Thoracic aorta (tissue), 2 donors: ENCODE results near the gene ST8SIA2. TPM values are rescaled to one million over a fixed set of nuclear protein-coding genes. Genes with fewer than 3 reads are reported as not detected.

Source experiments
- ATAC-seq: fragments of 150-250 bp; one replicate; pipeline ENCODE4 v1.8.0; 2017; ENCODE audit warnings: low read depth; ENCODE audit not compliant: insufficient number of reproducible peaks, low FRiP score
- DNase-seq: peaks from one replicate; pipeline ENCODE4 v3.0.0-alpha.2; 2020; ENCODE audit warnings: low spot score
- H3K27ac ChIP-seq, 2 donors: fragments of 200-600 bp; sonication (generic); 1 replicate in 1 of 2; 2 replicates in 1 of 2; pipeline ENCODE4 v1.5.1; 2016; ENCODE audit warnings: mild to moderate bottlenecking in 2 of 2, moderate library complexity in 2 of 2
- H3K27me3 ChIP-seq: fragments of 200-600 bp; sonication (generic); replicated peaks from 2 replicates; pipeline ENCODE4 v1.6.0; 2016; ENCODE audit warnings: mild to moderate bottlenecking; ENCODE audit not compliant: insufficient read depth
- H3K36me3 ChIP-seq: fragments of 200-600 bp; sonication (generic); one replicate; pipeline ENCODE4 v1.5.1; 2016
- H3K4me1 ChIP-seq, 2 donors: fragments of 200-600 bp; sonication (generic); 1 replicate in 1 of 2; 2 replicates in 1 of 2; pipeline versions ENCODE4 v1.5.1 to v1.6.0; 2016; ENCODE audit warnings: low read depth in 2 of 2, mild to moderate bottlenecking in 1 of 2; ENCODE audit not compliant: control insufficient read depth in 1 of 2
- H3K4me3 ChIP-seq: fragments of 200-600 bp; sonication (generic); 2 replicates; pipeline ENCODE4 v1.5.1; 2016; ENCODE audit warnings: mild to moderate bottlenecking
- H3K9me3 ChIP-seq: fragments of 200-600 bp; sonication (generic); 2 replicates; pipeline ENCODE4 v1.5.1; 2016
- CTCF ChIP-seq: fragments of 200-600 bp; sonication (generic); IDR thresholded peaks from one replicate; pipeline ENCODE4 v1.5.1; 2019; ENCODE audit warnings: antibody characterized with exemption
- total RNA-seq, 2 donors: library from RNA; depleted of rRNA; stranded (reverse); fragments of >200 nt; gene quantifications; one replicate each; pipeline versions ENCODE4 v1.1.0 to v1.2.3, GENCODE V29; 2016

Gene ST8SIA2
- total RNA-seq, 2 donors from 2014 or later: not detected

DNA sequence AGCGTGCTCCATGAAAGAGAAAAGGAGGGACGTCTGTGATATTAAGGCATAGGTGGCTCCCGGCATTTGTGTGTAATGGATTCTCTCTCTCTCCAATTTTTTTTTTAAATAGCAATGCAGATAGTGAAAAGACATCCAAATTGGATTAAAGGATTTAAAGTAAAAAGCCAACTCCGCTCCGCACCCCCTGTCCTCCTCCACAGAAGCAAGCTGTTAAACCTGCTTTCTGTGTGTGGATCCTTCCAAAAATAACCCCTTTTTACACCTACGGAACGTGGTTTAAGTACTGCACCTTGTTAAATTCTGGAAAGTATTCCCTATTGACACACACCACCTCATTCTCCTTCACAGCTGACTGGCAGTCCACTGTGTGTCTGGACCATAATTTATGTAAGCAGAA lies 61.6 kb downstream of the ST8SIA2 start:
- H3K4me1 ChIP-seq: no peaks in the 10 kb centered on the region
- no peak for ATAC-seq
- TF ChIP-seq CTCF: no peak

DNA sequence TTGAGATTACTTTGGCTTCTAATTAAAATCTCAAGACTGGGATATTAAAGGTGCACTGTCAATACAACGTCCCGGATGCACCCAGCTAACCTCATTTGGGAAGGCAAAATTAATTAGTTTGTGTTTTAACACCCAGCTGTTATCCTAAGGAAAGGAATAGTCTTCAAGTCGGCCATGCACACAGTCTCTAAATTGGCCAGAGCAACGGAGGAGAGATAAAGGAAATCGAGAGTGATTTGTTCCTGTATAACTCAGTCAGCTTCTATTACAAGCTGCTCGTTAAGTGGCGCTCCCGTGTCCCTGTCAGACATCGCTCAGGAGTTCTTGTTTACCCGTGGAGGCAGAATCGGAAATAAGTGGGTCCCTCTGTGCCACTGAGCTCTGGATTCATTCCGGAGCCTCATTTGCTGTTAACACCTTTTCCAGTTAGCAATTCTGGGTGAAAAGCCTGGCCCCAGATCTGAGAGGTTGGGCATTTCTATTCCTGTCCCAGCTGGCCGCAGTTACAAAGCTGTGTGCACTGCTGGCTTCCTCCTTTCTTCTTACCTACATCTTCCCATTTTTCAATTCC lies 63.9 kb downstream of the ST8SIA2 start:
- Histone ChIP-seq H3K9me3 (no peaks in the 10 kb centered on the region), H3K27ac (no peak overlapping the region), H3K36me3 (no peaks in the 10 kb centered on the region), H3K4me1 (no peaks in the 10 kb centered on the region), H3K27me3 (no peaks in the 10 kb centered on the region), H3K4me3 (no peak overlapping the region)
- DNase-seq (no peak), ATAC-seq (no peak)
- TF ChIP-seq CTCF: no peak

More for the DNA sequence above, 61.6 kb downstream of the ST8SIA2 start:
- no peaks in the 10 kb centered on the region for H3K27me3 ChIP-seq
- H3K27ac ChIP-seq: no peak overlapping the region
- no peak for DNase-seq
- no peak overlapping the region for H3K4me3 ChIP-seq
- H3K36me3 ChIP-seq: no peaks in the 10 kb centered on the region
- no peaks in the 10 kb centered on the region for H3K9me3 ChIP-seq

- Histone ChIP-seq H3K4me1 (no peaks in the 10 kb centered on the region), H3K4me3 (no peak overlapping the region), H3K36me3 (no peaks in the 10 kb centered on the region), H3K9me3 (no peaks in the 10 kb centered on the region), H3K27me3 (no peaks in the 10 kb centered on the region), H3K27ac (no peak overlapping the region)
- DNase-seq (no peak), ATAC-seq (no peak)
- no peak for TF ChIP-seq CTCF
These were observed 66.3 kb downstream of the ST8SIA2 start for GRCh38 chr15:92460023-92460422.

- no peak overlapping the region for H3K27ac ChIP-seq
- ATAC-seq (no peak), DNase-seq (no peak)
- no peak for TF ChIP-seq CTCF
- H3K27me3 ChIP-seq: no peaks in the 10 kb centered on the region
- H3K4me3 ChIP-seq: no peak overlapping the region
- H3K4me1 ChIP-seq: no peaks in the 10 kb centered on the region
- no peaks in the 10 kb centered on the region for H3K9me3 ChIP-seq
- no peaks in the 10 kb centered on the region for H3K36me3 ChIP-seq
These were observed 68.9 kb downstream of the ST8SIA2 start for GRCh38 chr15:92462424-92463125.

- Histone ChIP-seq H3K36me3 (no peaks in the 10 kb centered on the region), H3K27me3 (no peaks in the 10 kb centered on the region), H3K4me1 (no peaks in the 10 kb centered on the region), H3K27ac (no peak overlapping the region), H3K9me3 (no peaks in the 10 kb centered on the region), H3K4me3 (no peak overlapping the region)
- ATAC-seq (no peak), DNase-seq (no peak)
- TF ChIP-seq CTCF: no peak
These were observed 69.7 kb downstream of the ST8SIA2 start for GRCh38 chr15:92463352-92463751.
